ENCODE results near the gene PSMD11. TPM values are rescaled to one million over a fixed set of nuclear protein-coding genes. Genes with fewer than 3 reads are reported as not detected.

The PSMD11 gene
- total and polyA plus RNA-seq, 2 of the 8 experiments (the other 6 are each of a cell fraction or from before 2014, with no cell fraction given): 68.4 to 171 TPM

DNA sequence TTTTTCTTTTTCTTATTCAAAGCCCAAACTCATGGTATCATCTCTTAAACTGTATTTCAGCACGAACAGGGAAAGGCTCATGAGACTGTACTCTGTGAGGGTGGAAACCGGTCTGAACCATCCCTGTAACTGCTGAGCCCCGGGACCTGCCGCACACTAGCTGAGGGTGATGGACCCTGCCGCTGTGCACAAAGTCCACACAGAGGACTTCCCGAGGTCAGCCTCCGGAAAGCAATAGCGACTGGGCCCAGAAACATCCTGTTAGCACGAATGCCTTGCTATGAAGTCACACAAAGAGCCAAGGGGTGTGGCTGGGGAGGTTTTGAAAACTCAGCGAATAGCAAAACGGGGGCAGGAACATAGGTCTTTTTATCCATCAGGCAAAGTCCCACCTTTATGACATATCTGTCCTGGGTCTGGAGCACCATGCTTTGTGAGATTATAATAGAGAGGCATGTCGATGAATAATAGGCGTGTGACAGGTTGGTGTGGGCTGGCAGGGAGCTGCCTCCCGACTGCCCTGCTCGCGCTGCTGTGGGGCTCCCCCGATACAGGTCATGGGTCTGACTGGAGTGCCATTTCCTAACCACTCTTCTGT is 75.9 kb downstream of the PSMD11 start:
- peaks cover 3% of the 10 kb centered on the region; the same call in 1 of the 2 replicates for H3K23me2 ChIP-seq (ENCODE audit: low read depth, low read length)
- no peak overlapping the region for H4K5ac ChIP-seq (ENCODE audit: insufficient read length, low read depth, low read length)
- H4K91ac ChIP-seq (replicated peaks; ENCODE audit: insufficient read length, low read length): no peak overlapping the region
- peak overlapping the region; percentile 22 for H3K56ac ChIP-seq (replicated peaks; ENCODE audit: insufficient read length, low read depth, low read length)
- H3K4me1 ChIP-seq (replicated peaks in 1 of 4; ENCODE audit: control insufficient read depth in 3 of 4, insufficient read depth in 4 of 4, low read length in 3 of 4): peaks cover 21 to 46% (median 27%) of the 10 kb centered on the region in 4 experiments
- H3K9me3 ChIP-seq (ENCODE audit: insufficient read depth in 2 of 2, low read depth in 1 of 2, low read length in 1 of 2): no peaks in the 10 kb centered on the region
- no peaks in the 10 kb centered on the region; a peak in 2 of 7 replicates for H3K27me3 ChIP-seq (replicated peaks in 1 of 4; ENCODE audit: control insufficient read depth in 3 of 4, extremely low read depth in 1 of 4, insufficient read depth in 3 of 4, low read length in 3 of 4)
- POLR2A ChIA-PET (ENCODE audit: partially characterized antibody): interaction anchor here (1.5 to 5.3 kb wide), 2 partner anchors 32 to 36 kb away, joined by 5 to 35 read pairs; partner anchors contain the start of gene CDK5R1
- H3K4me2 ChIP-seq (ENCODE audit: insufficient read depth in 1 of 2, low read depth in 2 of 2, low read length in 2 of 2): peak overlapping the region; percentile 68 to 72
- no peak for FAIRE-seq
- no peak overlapping the region for H3K4ac ChIP-seq (replicated peaks; ENCODE audit: insufficient read length, low read depth, low read length)
- no peak overlapping the region for H2BK15ac ChIP-seq (ENCODE audit: low read length)
- CTCF ChIA-PET (ENCODE audit: partially characterized antibody): interaction anchor here (0.7 to 2.9 kb wide), 3 partner anchors 9 to 112 kb away, joined by 3 to 8 read pairs (median 3); no protein-coding TSS in a partner anchor
- no peaks in the 10 kb centered on the region for H4K20me1 ChIP-seq (replicated peaks in 1 of 2; ENCODE audit: control insufficient read depth in 1 of 2, insufficient read depth in 2 of 2, low read length in 2 of 2)
- no peak for DNase-seq (ENCODE audit: low read depth in 1 of 2, low spot score in 2 of 2)
- no peak overlapping the region for H3K14ac ChIP-seq (ENCODE audit: insufficient read length)
- H3K79me2 ChIP-seq (ENCODE audit: control insufficient read depth in 1 of 2, insufficient read depth in 2 of 2, low read length in 2 of 2): no peaks in the 10 kb centered on the region
- H3K27ac ChIP-seq (ENCODE audit: low read depth, low read length): no peak overlapping the region; the same call in 1 of the 2 replicates
- no peak overlapping the region for H2AFZ ChIP-seq (ENCODE audit: low read length)
- no peaks in the 10 kb centered on the region for H3K36me3 ChIP-seq (ENCODE audit: control insufficient read depth in 2 of 4, insufficient read depth in 4 of 4, low read length in 3 of 4)
- no peak overlapping the region; the same call in 1 of the 2 replicates for H2BK12ac ChIP-seq (ENCODE audit: low read depth, low read length)
- H3K9ac ChIP-seq (replicated peaks in 1 of 4; ENCODE audit: extremely low read depth in 1 of 4, low read depth in 3 of 4, low read length in 3 of 4): peak overlapping the region in 1 of 4 experiments; percentile 27; a peak in 1 of 7 replicates
- H2BK120ac ChIP-seq (replicated peaks; ENCODE audit: low read depth, low read length): no peak overlapping the region
- WGBS, 2 experiments (ENCODE audit: extremely low coverage in 1 of 2, insufficient coverage in 1 of 2, insufficient read length in 1 of 2, insufficient replicate concordance in 2 of 2, low coverage in 1 of 2, low lambda C conversion rate in 2 of 2, missing lambda C conversion rate in 1 of 2): 69% methylated on average over 17 of the region's 17 CpGs; no CpG with 5 or more reads in 1 of the 2 experiments
- no peak overlapping the region for H2BK20ac ChIP-seq (ENCODE audit: low read length)
- H2BK5ac ChIP-seq (ENCODE audit: low read depth, low read length): no peak overlapping the region
- no peak overlapping the region for H4K8ac ChIP-seq (ENCODE audit: extremely low read depth, insufficient read depth, low read length)
- 0 out of 2 replicates have a peak overlapping the region, but pooled peaks have one; percentile 47 for H2AK5ac ChIP-seq (ENCODE audit: low read depth, low read length)
- H3K79me1 ChIP-seq (ENCODE audit: low read depth, low read length): no peaks in the 10 kb centered on the region
- peak overlapping the region; percentile 52; the same call in 1 of the 2 replicates for H3K18ac ChIP-seq (ENCODE audit: extremely low read depth, low read length)
- H3K23ac ChIP-seq (ENCODE audit: insufficient read length): no peak overlapping the region
- peak overlapping the region in 1 of 4 experiments; percentile 57; a peak in 4 of 8 replicates for H3K4me3 ChIP-seq (ENCODE audit: extremely low read depth in 1 of 4, insufficient read depth in 2 of 4, low read depth in 3 of 4, low read length in 4 of 4)
- TF ChIP-seq JUN (IDR thresholded peaks at IDR 0.05; ENCODE audit: low read depth, low read length) (no peak), TAF1 (IDR thresholded peaks at IDR 0.05; ENCODE audit: low read depth, low read length) (peak; percentile 33; the same call in 1 of the 2 replicates), RAD21 (IDR thresholded peaks at IDR 0.05 in 1 of 2, conservative IDR thresholded peaks at IDR 0.05 in 1 of 2; ENCODE audit: low read depth in 2 of 2, low read length in 2 of 2) (no peak), EGR1 (IDR thresholded peaks at IDR 0.05; ENCODE audit: borderline replicate concordance, low read depth, low read length) (no peak), ZNF274 (IDR thresholded peaks at IDR 0.05; ENCODE audit: borderline replicate concordance, extremely low read depth, low read length) (no peak), CBX5 (IDR thresholded peaks at IDR 0.05; ENCODE audit: low read depth, low read length) (no peak)
